Stomach smooth muscle (tissue), 2 donors: ENCODE results near the gene VANGL1.

ENCODE experiments used
- H3K27ac ChIP-seq: one replicate; pipeline ENCODE4 v1.7.0; 2013; ENCODE audit warnings: mild to moderate bottlenecking, low read length, inconsistent platforms
- H3K27me3 ChIP-seq, 2 donors: one replicate each; pipeline ENCODE4 v1.7.0; 2013; ENCODE audit warnings: low read length in 2 of 2; ENCODE audit not compliant: insufficient read depth in 2 of 2, control insufficient read depth in 1 of 2
- H3K36me3 ChIP-seq, 2 donors: one replicate each; pipeline ENCODE4 v1.7.0; 2013; ENCODE audit warnings: low read length in 2 of 2; ENCODE audit not compliant: control insufficient read depth in 2 of 2, insufficient read depth in 2 of 2
- H3K4me1 ChIP-seq: one replicate; pipeline ENCODE4 v1.7.0; 2013; ENCODE audit warnings: low read length; ENCODE audit not compliant: control insufficient read depth, insufficient read depth
- H3K4me3 ChIP-seq, 2 donors: one replicate each; pipeline ENCODE4 v1.7.0; 2013; ENCODE audit warnings: low read length in 2 of 2
- H3K9ac ChIP-seq, 2 donors: one replicate each; pipeline ENCODE4 v1.7.0; 2013; ENCODE audit warnings: low read length in 2 of 2, mild to moderate bottlenecking in 1 of 2
- H3K9me3 ChIP-seq, 2 donors: one replicate each; pipeline ENCODE4 v1.7.0; 2013; ENCODE audit warnings: low read length in 2 of 2; ENCODE audit not compliant: control insufficient read depth in 2 of 2
- donor health status: healthy.
- donor health status: Pancreatic carcinoma.

The VANGL1 gene

DNA sequence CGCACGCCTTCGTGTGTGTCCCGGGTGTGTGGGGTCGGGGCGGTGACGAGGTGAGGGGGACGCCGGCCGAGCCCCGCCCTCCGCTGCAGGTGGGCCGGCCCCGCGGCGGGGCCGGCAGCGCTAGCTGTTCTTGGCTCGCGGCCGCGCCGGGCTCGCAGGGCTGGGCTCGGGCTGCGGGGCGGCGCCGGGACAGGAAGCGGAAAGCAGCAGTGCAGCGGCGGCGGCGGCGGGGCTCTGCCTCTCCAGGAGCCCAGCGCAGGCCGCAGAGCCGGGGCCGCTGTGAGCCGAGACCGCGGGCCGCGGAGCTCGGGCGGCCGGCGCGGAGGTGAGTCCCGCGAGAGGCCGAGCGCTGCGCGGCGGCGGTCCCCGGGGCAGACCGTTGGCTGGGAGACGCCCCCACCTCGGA is at the start of gene VANGL1:
TSS of gene VANGL1 (plus strand) at position 209 of the 406 bp plus-strand sequence. CDS start 9,444 bp downstream, outside the sequence.
- H3K9ac ChIP-seq, result peak within 1 kb of the TSS; percentile 54 to 55
- H3K4me3 ChIP-seq, result peak within 1 kb of the TSS; percentile 44 to 83

GRCh38 chr1:115592264-115592663 is 49.5 kb upstream of the VANGL1 start:
- peaks cover 2% of the 10 kb centered on the region for H3K4me1 ChIP-seq
- no peaks in the 10 kb centered on the region for H3K27me3 ChIP-seq
- no peak overlapping the region for H3K27ac ChIP-seq
- no peak overlapping the region for H3K4me3 ChIP-seq
- no peak overlapping the region for H3K9ac ChIP-seq
- H3K36me3 ChIP-seq, result no peaks in the 10 kb centered on the region
- peaks cover 2 to 3% of the 10 kb centered on the region in 2 donors for H3K9me3 ChIP-seq

More for the DNA sequence above, at the start of gene VANGL1:
- H3K9me3 ChIP-seq, result peaks cover 0 to 9% of the 10 kb centered on the region in 2 donors
- peak within 1 kb of the TSS; percentile 31 for H3K27ac ChIP-seq
- peaks cover 0 to 3% of the 10 kb centered on the region in 2 donors for H3K27me3 ChIP-seq
- no peaks in the 10 kb centered on the region for H3K36me3 ChIP-seq
- peaks cover 12% of the 10 kb centered on the region for H3K4me1 ChIP-seq

DNA sequence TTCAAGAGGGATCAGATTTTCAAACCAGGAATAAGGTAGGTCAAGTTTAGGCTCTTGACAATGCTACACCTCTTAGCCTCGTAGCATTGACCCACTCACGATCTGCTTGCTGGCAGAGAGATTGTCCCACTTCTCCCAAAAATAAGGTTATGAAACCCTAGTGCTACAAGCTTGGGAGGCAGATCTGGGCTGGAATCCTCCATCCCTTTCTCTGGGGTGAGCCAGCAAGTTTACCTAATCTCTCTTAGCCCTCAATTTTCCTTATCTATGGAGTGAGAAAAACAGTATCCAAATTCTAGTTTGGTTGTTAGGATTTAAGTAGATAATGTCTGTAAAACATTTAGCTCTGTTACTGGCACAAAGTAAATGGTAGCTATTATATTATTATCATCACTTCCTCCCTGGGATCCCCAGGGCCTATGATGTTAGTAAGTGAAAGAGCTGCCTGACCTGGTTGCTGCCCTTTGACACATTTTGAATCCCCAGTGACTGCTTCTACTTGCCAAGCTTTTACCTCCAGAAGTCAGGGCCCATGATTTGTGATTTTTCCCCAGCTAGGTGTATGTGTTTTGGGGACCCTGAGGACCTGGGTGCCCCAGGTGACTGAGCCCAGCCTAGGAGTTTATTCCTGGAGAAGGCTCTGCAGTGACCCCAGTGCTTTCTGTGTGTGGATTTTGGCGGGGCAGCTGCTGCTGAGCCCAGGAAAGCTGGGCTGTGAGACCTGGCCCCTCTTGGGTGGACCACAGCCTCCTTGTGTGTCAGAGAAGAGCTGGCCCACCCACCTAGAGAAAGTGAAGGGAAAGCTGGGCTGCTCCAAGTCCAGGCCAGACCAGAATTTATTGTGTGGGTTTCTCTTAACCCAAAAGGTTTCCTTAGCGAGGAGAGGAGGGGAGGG is 48.2 kb upstream of the VANGL1 start:
- H3K4me1 ChIP-seq, result peaks cover 2% of the 10 kb centered on the region
- no peak overlapping the region for H3K9ac ChIP-seq
- H3K27ac ChIP-seq, result no peak overlapping the region
- H3K27me3 ChIP-seq, result no peaks in the 10 kb centered on the region
- H3K36me3 ChIP-seq, result no peaks in the 10 kb centered on the region
- peaks cover 0 to 2% of the 10 kb centered on the region in 2 donors for H3K9me3 ChIP-seq
- H3K4me3 ChIP-seq, result no peak overlapping the region

- Histone ChIP-seq H3K4me3 (no peak overlapping the region), H3K27ac (no peak overlapping the region), H3K9me3 (peaks cover 0 to 2% of the 10 kb centered on the region in 2 donors)
Measured at GRCh38 chr1:115594600-115594999, 47.2 kb upstream of the VANGL1 start.

GRCh38 chr1:115595279-115596079 is 46.3 kb upstream of the VANGL1 start:
- Histone ChIP-seq H3K4me3 (no peak overlapping the region), H3K36me3 (no peaks in the 10 kb centered on the region), H3K9me3 (peaks cover 0 to 2% of the 10 kb centered on the region in 2 donors), H3K27me3 (no peaks in the 10 kb centered on the region), H3K27ac (no peak overlapping the region), H3K9ac (no peak overlapping the region), H3K4me1 (peaks cover 2% of the 10 kb centered on the region)

More at GRCh38 chr1:115594600-115594999, 47.2 kb upstream of the VANGL1 start:
- H3K36me3 ChIP-seq, result no peaks in the 10 kb centered on the region
- no peaks in the 10 kb centered on the region for H3K27me3 ChIP-seq
- H3K4me1 ChIP-seq, result peaks cover 2% of the 10 kb centered on the region
- H3K9ac ChIP-seq, result no peak overlapping the region

DNA sequence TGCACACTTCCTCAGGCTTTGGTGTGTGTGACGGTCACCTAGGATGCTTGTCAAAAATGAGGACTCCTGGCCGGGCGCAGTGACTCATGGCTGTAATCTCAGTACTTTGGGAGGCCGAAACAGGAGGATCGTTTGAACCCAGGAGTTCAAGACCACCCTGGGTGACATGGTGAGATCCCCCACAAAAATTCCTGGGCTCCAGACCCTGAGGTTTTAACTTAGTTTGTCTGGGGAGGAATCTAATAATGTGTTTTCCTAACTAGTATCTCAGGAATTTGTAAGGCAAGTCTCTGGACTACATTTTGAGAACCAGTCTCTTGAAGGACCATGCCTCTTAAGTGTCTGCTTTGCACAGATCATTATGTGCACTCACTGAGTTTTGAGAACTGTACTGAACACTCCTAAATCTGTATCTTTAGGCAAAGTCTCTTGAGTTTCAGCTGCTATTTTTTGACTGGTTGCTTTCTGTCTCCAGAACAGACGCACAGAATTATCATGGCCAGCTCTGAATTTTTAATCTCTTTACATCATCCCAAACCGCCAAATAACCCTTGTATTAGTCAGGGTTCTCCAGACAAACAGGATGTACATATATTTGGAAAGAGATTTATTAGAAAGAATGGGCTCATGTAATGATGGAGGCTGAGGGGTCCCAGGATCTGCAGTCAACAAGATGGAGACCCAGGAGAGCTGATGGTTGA is 45.5 kb upstream of the VANGL1 start:
- Histone ChIP-seq H3K36me3 (no peaks in the 10 kb centered on the region), H3K4me1 (peaks cover 2% of the 10 kb centered on the region), H3K27ac (no peak overlapping the region), H3K4me3 (no peak overlapping the region), H3K9ac (no peak overlapping the region), H3K27me3 (no peaks in the 10 kb centered on the region), H3K9me3 (peaks cover 0 to 2% of the 10 kb centered on the region in 2 donors)

DNA sequence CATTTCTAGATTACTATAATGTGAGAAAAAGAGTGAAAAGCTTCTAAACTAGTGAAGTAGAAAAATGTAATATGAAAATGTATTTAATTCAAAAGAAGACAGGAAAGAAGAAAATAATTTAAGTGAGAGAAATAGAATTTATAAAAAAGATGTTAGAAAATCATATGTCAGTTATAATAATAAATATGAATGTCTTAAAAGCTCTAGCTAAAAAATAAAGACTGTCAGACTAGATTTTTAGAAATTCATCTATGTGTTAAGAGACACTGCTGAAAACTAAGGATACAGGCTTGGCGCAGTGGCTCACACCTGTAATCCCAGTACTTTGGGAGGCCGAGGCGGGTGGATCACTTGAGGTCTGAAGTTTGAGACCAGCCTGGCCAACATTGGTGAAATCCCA is 37.3 kb upstream of the VANGL1 start:
- Histone ChIP-seq H3K27me3 (no peaks in the 10 kb centered on the region), H3K9ac (no peak overlapping the region), H3K36me3 (no peaks in the 10 kb centered on the region), H3K27ac (no peak overlapping the region), H3K4me1 (no peaks in the 10 kb centered on the region), H3K4me3 (no peak overlapping the region), H3K9me3 (no peaks in the 10 kb centered on the region)

GRCh38 chr1:115606305-115606704 is 35.5 kb upstream of the VANGL1 start:
- H3K4me3 ChIP-seq, result no peak overlapping the region
- H3K27me3 ChIP-seq, result no peaks in the 10 kb centered on the region

GRCh38 chr1:115609021-115609420 is 32.7 kb upstream of the VANGL1 start:
- no peaks in the 10 kb centered on the region for H3K36me3 ChIP-seq
- no peaks in the 10 kb centered on the region for H3K27me3 ChIP-seq
- no peak overlapping the region for H3K9ac ChIP-seq
- no peaks in the 10 kb centered on the region for H3K4me1 ChIP-seq
- H3K4me3 ChIP-seq, result no peak overlapping the region
- no peaks in the 10 kb centered on the region for H3K9me3 ChIP-seq
- H3K27ac ChIP-seq, result no peak overlapping the region

More at GRCh38 chr1:115606305-115606704, 35.5 kb upstream of the VANGL1 start:
- H3K36me3 ChIP-seq, result no peaks in the 10 kb centered on the region
- no peaks in the 10 kb centered on the region for H3K4me1 ChIP-seq
- H3K9ac ChIP-seq, result no peak overlapping the region
- H3K9me3 ChIP-seq, result no peaks in the 10 kb centered on the region
- no peak overlapping the region for H3K27ac ChIP-seq

DNA sequence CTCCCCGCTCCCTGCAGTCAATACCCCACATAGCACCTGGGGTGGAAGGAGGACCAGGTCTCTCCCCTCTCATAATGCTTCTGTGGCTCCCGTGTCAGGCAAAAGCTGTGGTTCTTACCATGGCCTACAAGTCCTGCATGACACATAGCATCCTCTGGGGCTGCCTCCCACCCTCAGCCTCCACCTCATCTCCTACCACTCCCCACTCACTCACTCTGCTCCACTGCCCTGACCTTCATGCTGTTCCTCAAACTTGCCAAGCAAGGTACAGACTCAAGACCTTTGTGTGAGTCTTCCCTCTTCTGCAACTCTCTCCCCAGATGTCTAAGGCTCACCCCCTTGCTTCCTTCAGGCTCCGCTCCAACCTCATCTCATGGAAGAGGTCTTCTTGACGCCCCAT is 28.0 kb upstream of the VANGL1 start:
- Histone ChIP-seq H3K9ac (no peak overlapping the region), H3K9me3 (peaks cover 0 to 2% of the 10 kb centered on the region in 2 donors), H3K27me3 (peaks cover 0 to 5% of the 10 kb centered on the region in 2 donors), H3K27ac (no peak overlapping the region), H3K36me3 (no peaks in the 10 kb centered on the region), H3K4me1 (no peaks in the 10 kb centered on the region), H3K4me3 (no peak overlapping the region)
